ENCODE results near the gene NR3C2. TPM values are rescaled to one million over a fixed set of nuclear protein-coding genes. Genes with fewer than 3 reads are reported as not detected.

The NR3C2 gene
- total RNA-seq, 1 donor from 2014 or later = 26.2 TPM

DNA sequence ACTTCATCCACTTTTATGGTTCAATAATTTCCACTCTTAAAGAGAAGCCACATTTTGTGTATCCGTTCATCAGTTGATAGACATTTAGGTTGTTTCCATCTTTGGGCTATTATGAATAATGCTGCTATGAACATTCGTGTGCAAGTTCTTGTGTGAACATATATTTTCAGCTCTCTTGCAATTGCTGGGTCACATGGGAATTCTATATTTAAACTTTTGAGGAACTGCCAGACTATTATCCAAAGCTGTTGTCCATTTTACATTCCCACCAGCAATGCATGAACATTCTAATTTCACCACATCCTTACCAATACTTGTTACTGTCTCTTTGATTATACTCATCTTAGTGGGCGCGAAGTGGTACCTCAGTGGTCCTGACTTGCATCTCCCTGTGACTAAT is 61.9 kb downstream of the NR3C2 start:
- DNase-seq (ENCODE audit: low spot score) = no peak
- no peak for ATAC-seq
- intact Hi-C loops (cut with DNase I) = no loop called here

DNA sequence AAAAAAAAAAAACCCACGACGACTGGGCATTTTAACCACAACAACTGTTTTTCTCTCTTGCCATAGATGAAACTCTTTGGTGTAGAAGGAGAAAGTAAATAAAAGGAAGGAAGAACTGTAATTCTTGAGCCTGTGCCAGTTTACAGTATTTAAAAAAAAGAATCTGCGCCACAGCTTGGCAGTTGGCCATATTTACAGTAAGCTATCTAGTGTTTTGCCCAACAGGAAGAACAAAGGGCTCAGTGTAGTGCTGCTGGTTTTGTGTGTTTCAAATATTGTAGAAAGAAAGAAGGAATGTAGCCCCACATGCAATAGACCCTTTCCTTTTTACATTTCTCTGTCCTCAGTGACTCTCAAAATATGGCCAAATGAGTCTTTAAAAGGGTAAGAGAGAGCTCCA is 66.1 kb downstream of the NR3C2 start:
- DNase-seq (ENCODE audit: low spot score) (peak; percentile 70), ATAC-seq (peak; percentile 78)
- intact Hi-C loops (cut with DNase I) = no loop called here

- DNase-seq (ENCODE audit: low spot score) (no peak), ATAC-seq (peak; percentile 39)
- intact Hi-C loops (cut with DNase I) = no loop called here
These were observed 66.6 kb downstream of the NR3C2 start for GRCh38 chr4:148375584-148375983.

DNA sequence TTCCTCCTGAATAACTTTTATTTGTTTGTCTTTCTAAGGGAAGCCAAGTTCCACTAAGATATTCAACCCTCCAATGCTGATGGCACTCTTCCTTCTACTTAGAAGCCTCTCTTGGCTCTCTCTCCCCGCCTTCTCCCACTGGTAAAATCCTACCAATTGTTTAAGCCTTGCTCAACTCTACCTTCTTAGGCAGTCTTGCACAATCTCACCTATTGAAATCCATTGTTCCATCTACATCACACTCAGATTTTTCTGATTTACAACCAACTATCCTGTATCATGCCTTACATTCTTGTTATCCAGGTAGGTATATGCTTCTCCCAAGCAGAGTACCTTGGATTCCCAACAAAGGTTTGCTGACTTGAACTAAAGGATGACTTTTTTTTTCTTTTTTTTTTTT is 69.1 kb downstream of the NR3C2 start:
- DNase-seq (ENCODE audit: low spot score) (no peak), ATAC-seq (no peak)
- intact Hi-C loops (cut with DNase I) = no loop called here

DNA sequence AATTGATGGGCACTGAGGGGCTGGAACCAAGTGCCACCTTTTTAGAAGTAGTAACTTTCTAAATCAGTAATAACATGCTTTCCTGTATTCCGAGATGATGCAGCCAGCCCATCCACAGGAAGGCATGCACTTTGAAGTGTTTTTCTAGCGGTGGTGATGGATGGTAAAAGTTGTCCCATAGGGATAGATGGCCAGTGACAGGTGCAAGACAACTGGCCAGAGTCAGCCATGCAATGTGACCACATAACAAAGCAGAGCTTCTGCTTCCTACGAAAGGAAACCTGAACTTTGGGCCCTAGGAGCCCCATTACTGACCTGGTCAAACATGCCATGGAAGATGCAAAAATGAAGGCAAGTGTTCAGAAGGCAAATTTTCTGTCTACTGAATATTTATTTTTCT is 72.3 kb downstream of the NR3C2 start:
- intact Hi-C loops (cut with DNase I) = no loop called here
- DNase-seq (ENCODE audit: low spot score) = no peak
- no peak for ATAC-seq

DNA sequence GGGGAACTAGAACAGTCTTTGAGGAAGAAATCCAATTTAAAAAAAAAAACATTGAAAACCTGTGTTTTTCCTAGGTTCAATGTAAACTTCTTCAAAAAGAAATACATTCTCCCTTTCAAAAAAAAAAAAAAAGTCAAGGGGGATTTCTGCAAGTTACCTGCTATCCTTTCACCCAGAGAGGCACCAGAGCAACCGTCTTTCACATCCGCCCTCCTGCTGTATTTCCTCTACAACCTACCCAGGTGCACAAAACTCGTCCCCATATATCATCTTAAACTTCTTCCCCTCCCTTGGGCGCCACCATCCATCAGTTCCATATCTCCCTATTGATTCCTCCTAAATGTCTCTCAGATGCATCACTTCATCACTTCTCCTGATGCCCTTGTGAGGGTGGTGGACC is 74.5 kb downstream of the NR3C2 start:
- DNase-seq (ENCODE audit: low spot score) = no peak
- ATAC-seq = no peak
- intact Hi-C loops (cut with DNase I) = no loop called here

GRCh38 chr4:148366251-148366650 is 76.0 kb downstream of the NR3C2 start:
- intact Hi-C loops (cut with DNase I) = no loop called here
- DNase-seq (ENCODE audit: low spot score) (no peak), ATAC-seq (no peak)

DNA sequence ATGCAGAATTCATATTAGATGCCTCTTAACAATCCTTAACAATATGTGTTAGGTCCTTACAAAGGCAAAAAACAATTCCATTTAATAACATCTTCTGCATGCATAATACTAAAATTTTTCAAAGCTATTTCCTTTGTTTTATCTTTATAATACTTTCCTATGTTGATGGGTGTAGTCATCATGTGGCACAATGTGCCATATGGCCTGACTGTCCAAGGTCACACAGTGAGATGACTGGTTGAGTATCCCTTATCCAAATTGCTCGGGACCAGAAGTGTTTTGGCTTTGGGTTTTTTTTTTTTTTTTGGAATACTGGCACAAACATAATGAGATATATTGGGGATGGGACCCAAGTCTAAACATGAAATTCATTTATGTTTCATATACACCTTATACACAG is 77.7 kb downstream of the NR3C2 start:
- no peak for DNase-seq (ENCODE audit: low spot score)
- intact Hi-C loops (cut with DNase I) = no loop called here
- ATAC-seq = no peak

- intact Hi-C loops (cut with DNase I) = no loop called here
- ATAC-seq = no peak
- no peak for DNase-seq (ENCODE audit: low spot score)
These were observed 82.4 kb downstream of the NR3C2 start for GRCh38 chr4:148359769-148360168.

- no peak for DNase-seq (ENCODE audit: low spot score)
- intact Hi-C loops (cut with DNase I) = no loop called here
- no peak for ATAC-seq
These were observed 86.6 kb downstream of the NR3C2 start for GRCh38 chr4:148355442-148356123.

GRCh38 chr4:148354186-148354585 is 88.0 kb downstream of the NR3C2 start:
- intact Hi-C loops (cut with DNase I) = no loop called here
- DNase-seq (ENCODE audit: low spot score) = no peak
- no peak for ATAC-seq

- intact Hi-C loops (cut with DNase I) = no loop called here
- ATAC-seq = no peak
- DNase-seq (ENCODE audit: low spot score) = no peak
These were observed 88.6 kb downstream of the NR3C2 start for GRCh38 chr4:148353571-148353970.

GRCh38 chr4:148349153-148349552 is 93.1 kb downstream of the NR3C2 start:
- no peak for ATAC-seq
- intact Hi-C loops (cut with DNase I) = no loop called here
- DNase-seq (ENCODE audit: low spot score) = no peak

GRCh38 chr4:148346657-148347056 is 95.6 kb downstream of the NR3C2 start:
- no peak for ATAC-seq
- DNase-seq (ENCODE audit: low spot score) = no peak

GRCh38 chr4:148345509-148345908 is 96.7 kb downstream of the NR3C2 start:
- no peak for DNase-seq (ENCODE audit: low spot score)
- intact Hi-C loops (cut with DNase I) = no loop called here
- ATAC-seq = no peak

More at GRCh38 chr4:148346657-148347056, 95.6 kb downstream of the NR3C2 start:
- intact Hi-C loops (cut with DNase I) = no loop called here

DNA sequence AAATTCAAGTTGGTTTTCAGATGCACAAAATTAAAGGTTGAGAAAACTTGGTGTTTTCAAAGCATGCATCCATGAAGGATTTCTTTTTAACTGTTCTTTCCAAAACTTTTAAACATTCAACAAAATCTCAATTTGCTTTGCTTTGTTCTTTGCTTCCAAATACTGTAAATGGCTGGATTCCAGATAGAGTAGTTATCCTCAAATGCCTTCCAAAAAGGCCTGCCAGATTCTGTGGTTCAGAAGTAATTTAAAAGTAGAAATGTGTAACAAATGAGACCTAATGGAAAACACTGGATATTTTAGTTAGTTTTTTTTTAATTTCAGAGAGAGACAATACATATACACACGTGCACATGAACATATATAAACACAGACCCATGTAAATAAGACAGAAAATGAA is 97.3 kb downstream of the NR3C2 start:
- DNase-seq (ENCODE audit: low spot score) = no peak
- intact Hi-C loops (cut with DNase I) = no loop called here
- no peak for ATAC-seq

DNA sequence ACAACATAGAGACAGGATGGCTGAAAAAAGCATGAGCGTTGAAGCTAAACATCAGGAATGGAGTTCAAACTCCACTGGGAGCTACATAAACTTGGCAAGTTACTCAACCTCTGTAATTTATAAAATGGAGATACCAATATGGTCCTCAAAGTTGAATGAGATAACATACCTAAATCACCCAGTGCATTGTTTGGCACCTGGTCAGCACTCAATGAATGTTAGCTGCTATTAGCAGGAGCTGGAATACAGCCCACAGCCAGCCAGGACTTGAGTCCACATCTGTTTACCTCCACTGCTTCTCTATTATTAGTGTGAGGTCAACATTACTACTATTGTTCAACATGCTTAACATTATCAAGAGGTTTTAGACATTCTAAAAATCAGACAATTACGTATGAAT is 97.9 kb downstream of the NR3C2 start:
- intact Hi-C loops (cut with DNase I) = no loop called here
- no peak for ATAC-seq

DNA sequence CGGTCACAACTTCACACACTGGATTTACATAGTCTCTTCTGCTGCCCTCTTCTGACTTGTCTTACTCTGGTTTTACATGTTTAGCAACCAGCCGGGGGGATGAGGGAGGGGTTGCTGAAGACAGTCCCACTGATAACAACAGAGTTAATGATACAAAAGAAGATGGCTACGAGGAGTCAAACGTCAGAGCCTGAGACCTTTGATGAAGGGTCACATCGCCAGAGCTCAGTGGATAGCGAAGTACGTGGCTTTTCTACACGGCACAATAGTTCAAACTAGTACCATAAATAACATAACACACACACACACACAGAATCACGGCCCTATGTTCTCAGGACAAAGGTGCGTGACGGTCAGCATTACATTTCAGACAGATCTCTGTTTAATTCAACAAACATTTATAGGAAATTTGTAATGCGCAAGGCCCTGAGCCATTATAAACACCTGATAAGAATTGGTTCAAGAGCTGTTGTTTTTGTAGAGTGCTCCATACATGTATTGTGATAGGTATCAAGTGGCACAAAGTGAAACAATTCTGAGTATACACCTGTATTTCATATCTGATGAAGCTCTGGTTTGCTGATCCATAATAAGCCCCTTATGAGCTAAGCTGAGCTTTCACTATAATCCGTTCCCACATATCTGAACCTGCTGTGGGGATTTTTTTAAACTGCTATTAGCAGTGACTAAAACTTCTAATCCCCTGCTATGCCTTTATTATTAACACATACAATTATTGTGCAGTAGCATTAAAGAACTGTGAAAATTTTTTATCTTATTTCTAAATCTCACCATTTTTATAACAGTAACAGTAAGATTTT is 100.0 kb downstream of the NR3C2 start:
- intact Hi-C loops (cut with DNase I) = no loop called here
- DNase-seq (ENCODE audit: low spot score) (no peak), ATAC-seq (no peak)

More for the DNA sequence above, 97.9 kb downstream of the NR3C2 start:
- no peak for DNase-seq (ENCODE audit: low spot score)

- no peak for DNase-seq (ENCODE audit: low spot score)
- ATAC-seq = no peak
- intact Hi-C loops (cut with DNase I) = no loop called here
These were observed 107.1 kb downstream of the NR3C2 start for GRCh38 chr4:148335133-148335532.

GRCh38 chr4:148333265-148333664 is 108.9 kb downstream of the NR3C2 start:
- DNase-seq (ENCODE audit: low spot score) (no peak), ATAC-seq (no peak)
- intact Hi-C loops (cut with DNase I) = no loop called here

DNA sequence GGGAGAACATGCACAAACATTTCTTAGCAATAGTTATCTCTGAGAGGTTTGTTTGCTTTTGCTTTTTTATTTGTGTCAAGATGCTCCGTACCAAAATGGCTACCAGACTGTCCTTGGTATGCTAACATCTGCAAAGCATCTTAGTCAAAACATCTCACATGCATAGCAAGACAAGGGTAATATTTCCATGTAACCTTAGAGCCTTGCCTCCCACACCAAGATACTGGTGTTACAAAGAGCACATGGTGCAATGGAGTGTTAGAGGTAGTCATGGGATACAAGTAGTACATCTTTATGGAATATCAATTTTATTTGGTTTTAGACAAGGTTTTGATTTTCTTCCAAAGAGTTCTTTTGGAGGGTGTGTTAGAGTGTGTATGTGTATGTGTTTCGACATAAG is 109.7 kb downstream of the NR3C2 start:
- intact Hi-C loops (cut with DNase I) = no loop called here
- no peak for DNase-seq (ENCODE audit: low spot score)
- no peak for ATAC-seq
